GM18505 (cell line): ENCODE measurements around the gene TKTL1.
A peak's percentile ranks its signal among the peaks of the same experiment; 100 is the strongest.

Experiments used
- ATAC-seq: cut with Tn5 transposase; IDR thresholded peaks from one replicate; pipeline ENCODE4 v1.9.1; 2021; ENCODE audit not compliant: unreplicated experiment
- POLR2A ChIP-seq: IDR thresholded peaks from 4 replicates; pipeline ENCODE4 v1.6.1; 2011; ENCODE audit warnings: borderline replicate concordance; ENCODE audit not compliant: insufficient read depth, insufficient read length; ENCODE audit errors: extremely low read depth

The TKTL1 gene

DNA sequence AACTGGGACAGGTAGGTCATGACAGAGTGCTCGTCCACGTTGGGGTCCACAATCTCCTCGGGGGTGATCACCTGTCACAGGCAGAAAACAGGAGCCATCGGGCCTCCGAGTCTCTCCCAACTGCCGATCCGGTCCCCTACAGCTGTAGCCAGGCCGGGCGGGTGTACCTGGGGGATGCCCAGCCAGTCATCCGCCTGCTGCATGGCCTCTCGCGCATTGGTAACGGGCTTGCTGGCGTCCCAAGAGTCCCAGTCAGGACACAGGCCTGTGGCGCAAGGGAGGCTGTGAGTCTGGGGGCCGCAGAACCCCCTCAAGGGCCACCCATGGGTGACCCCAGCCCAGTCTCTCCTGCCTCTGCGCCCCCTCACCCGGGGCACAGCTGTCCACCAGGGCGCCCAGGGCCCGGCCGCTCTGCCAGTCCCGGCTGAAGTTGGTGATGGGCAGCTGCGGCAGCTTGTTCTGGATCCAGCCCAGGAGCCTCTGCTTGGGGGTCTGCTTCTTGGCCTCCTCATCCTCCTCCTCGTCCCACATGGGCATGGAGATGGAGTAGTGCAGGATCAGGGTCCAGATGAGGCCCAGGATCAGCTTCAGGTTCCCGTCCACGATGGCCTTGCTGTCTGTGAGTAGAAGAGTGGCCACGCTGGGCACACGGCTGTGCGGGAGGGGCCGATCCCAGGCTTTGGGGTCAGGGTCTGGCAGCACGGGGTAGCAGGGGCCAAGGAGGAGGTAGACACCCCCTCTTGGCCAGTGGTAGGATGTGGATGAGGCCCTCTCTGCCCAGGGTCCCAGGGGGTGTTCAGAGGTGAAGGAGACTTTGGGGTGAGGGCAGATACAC, 72.1 kb downstream of the TKTL1 start:
- no peak for ATAC-seq
- TF ChIP-seq POLR2A = no peak

- TF ChIP-seq POLR2A = no peak
- peak; percentile 32 for ATAC-seq
Observed at GRCh38 chrX:154368630-154369448, 73.2 kb downstream of the TKTL1 start.

GRCh38 chrX:154369449-154370299, 74.1 kb downstream of the TKTL1 start:
- ATAC-seq = no peak
- no peak for TF ChIP-seq POLR2A

GRCh38 chrX:154370300-154371016, 74.9 kb downstream of the TKTL1 start:
- ATAC-seq = no peak
- no peak for TF ChIP-seq POLR2A

DNA sequence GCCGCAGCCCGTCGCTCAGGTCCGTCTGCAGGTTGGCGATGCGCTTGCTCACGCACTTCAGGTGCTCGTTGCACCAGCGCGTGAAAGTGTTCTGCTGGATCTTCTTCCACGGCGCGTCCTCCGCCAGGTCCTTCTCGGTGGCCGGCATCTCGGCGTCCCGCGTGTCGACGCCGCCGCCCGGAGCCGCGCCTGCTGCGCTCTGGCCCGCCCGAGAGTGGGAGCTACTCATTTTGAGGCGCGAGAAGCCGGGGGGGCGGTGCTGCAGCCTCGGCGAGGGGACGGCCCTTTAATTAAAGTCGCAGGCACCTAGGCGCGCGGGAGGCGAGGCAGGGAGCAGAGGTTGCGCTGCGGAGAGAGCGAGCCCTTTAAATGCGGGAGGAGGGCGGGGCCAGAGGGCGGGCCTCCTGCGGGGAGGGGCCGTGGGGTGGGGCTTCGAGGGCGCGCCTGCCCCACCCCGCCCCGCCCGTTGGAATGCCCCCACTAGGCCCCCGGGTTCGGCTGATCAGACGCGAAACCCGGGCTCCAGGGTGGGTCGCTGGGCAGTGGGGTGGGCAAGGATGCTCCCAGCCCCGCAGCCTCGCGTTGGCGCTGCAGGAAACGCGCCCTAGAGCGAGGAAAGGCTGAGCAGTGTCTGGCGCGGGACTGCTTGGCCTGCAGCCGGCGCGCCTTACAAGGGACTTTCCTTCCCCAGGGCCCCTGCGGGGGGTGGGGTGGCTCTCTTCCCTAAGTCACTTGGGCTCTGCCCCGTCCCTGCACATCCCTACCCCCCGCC, 75.6 kb downstream of the TKTL1 start:
- ATAC-seq = peak; percentile 55
- peak; percentile 99 for TF ChIP-seq POLR2A

- TF ChIP-seq POLR2A = no peak
- no peak for ATAC-seq
Observed at GRCh38 chrX:154371789-154372300, 76.2 kb downstream of the TKTL1 start.

- no peak for TF ChIP-seq POLR2A
- ATAC-seq = no peak
Observed at GRCh38 chrX:154372612-154373022, 77.0 kb downstream of the TKTL1 start.

GRCh38 chrX:154373340-154374306, 78.0 kb downstream of the TKTL1 start:
- no peak for TF ChIP-seq POLR2A

GRCh38 chrX:154374313-154375155, 78.9 kb downstream of the TKTL1 start, which contains the start of gene FLNA:
Gene FLNA, minus strand, starts transcription at chrX:154374634. Its CDS starts 3,389 bp downstream, at chrX:154371245.
- no peak for TF ChIP-seq POLR2A
- no peak for ATAC-seq

More at GRCh38 chrX:154373340-154374306, 78.0 kb downstream of the TKTL1 start:
- no peak for ATAC-seq

GRCh38 chrX:154375156-154375504, 79.5 kb downstream of the TKTL1 start:
- TF ChIP-seq POLR2A = no peak
- no peak for ATAC-seq

DNA sequence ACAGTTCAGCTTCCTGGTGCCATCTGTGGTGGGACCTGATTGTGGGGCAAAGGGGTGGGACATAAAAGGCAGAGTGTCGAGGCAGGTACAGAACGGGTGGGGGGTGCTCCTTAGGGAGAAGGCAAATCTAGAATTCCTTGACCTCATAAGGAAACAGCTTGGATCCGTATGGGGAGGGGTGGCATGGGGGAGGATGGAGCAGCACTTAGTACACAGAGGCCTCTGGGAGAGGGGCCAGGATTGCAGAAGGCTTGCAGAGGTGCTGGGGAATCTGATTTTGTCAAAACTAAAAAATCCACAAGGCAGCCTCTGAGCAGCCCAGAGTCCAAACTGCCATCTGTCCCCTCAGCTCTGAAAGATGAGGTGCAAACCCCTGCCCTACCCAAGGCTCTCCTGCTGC, 81.2 kb downstream of the TKTL1 start:
- TF ChIP-seq POLR2A = no peak
- no peak for ATAC-seq
